Breast epithelium (tissue), 4 donors: ENCODE measurements around the gene OR10A4. TPM values are rescaled to one million over a fixed set of nuclear protein-coding genes. Genes with fewer than 3 reads are reported as not detected.
"Not testable (repeated sequence)": the region's sequence is repeated elsewhere in the genome, so short reads cannot be mapped to it uniquely, and the experiment has no call there.

Source experiments
- DNase-seq, 2 donors: peaks; one replicate each; pipeline ENCODE4 v3.0.0-alpha.2; 2019; ENCODE audit warnings: low spot score in 2 of 2
- H3K27ac ChIP-seq, 2 donors: fragments of 200-600 bp; sonication (generic) in 1 of 2; one replicate each; pipeline ENCODE4 v1.5.1; 2016 to 2019; ENCODE audit warnings: mild to moderate bottlenecking in 1 of 2
- H3K27me3 ChIP-seq, 2 donors: fragments of 200-600 bp; sonication (generic) in 1 of 2; one replicate each; pipeline versions ENCODE4 v1.5.1 to v1.6.0; 2017 to 2019; ENCODE audit warnings: control low read depth in 1 of 2, mild to moderate bottlenecking in 1 of 2
- H3K36me3 ChIP-seq: fragments of 200-600 bp; one replicate; pipeline ENCODE4 v1.5.1; 2019
- H3K4me1 ChIP-seq, 2 donors: fragments of 200-600 bp; sonication (generic); one replicate each; pipeline ENCODE4 v1.5.1; 2016 to 2019; ENCODE audit warnings: control low read depth in 1 of 2
- H3K4me3 ChIP-seq, 3 donors: fragments of 200-600 bp; sonication (generic); 1 replicate in 2 of 3; 2 replicates in 1 of 3; pipeline ENCODE4 v1.5.1; 2016 to 2019; ENCODE audit warnings: mild to moderate bottlenecking in 3 of 3, moderate library complexity in 2 of 3
- H3K9me3 ChIP-seq, 2 donors: fragments of 200-600 bp; sonication (generic) in 1 of 2; one replicate each; pipeline ENCODE4 v1.5.1; 2016 to 2019; ENCODE audit warnings: control low read depth in 1 of 2
- POLR2A ChIP-seq: fragments of 450-650 bp; IDR thresholded peaks from one replicate; pipeline ENCODE4 v1.6.1; 2016; ENCODE audit warnings: antibody characterized with exemption, mild to moderate bottlenecking, moderate library complexity
- POLR2AphosphoS5 ChIP-seq, 3 donors: sonication (generic); formaldehyde crosslinking; IDR thresholded peaks; one replicate each; pipeline ENCODE4 v1.6.1; 2017; ENCODE audit warnings: antibody characterized with exemption in 3 of 3
- intact Hi-C: fragments of 100-400 bp; cut with DNase I; formaldehyde crosslinking; loops from one replicate; pipeline ENCODE4 v1.15.1; 2023; ENCODE audit warnings: low total_unique reads
- total RNA-seq, 3 donors: library from RNA; depleted of rRNA; stranded (reverse); fragments of >200 nt; gene quantifications; one replicate each; pipeline ENCODE4 v1.1.0, GENCODE V29; 2016
- TF ChIP-seq, protein P1 (sequence below), 3 donors: fragments of 450-650 bp; IDR thresholded peaks; one replicate each; pipeline ENCODE4 v1.5.1; 2016 to 2017; ENCODE audit warnings: antibody characterized with exemption in 3 of 3, mild to moderate bottlenecking in 3 of 3, moderate library complexity in 3 of 3

OR10A4 gene
- total RNA-seq, 3 donors from 2014 or later, result not detected

DNA sequence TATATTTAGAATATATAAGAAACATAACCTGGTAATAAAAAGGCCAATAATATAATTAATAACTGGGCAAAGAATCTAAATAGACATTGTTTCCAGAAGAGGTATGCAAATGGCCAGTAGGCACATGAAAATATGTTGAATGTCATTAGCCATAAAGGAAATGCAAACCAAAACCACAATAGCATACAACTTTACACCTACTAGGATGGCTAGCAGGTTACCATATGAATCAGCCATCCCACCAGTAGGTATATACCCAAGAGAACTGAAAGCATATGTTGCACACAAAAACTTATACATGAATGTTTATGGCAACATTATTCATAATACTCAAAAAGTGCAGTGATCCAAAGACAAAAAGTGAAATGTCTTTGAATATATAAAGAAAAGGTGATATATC lies 18.6 kb downstream of the OR10A4 start:
- DNase-seq, result no peak
- Histone ChIP-seq H3K9me3 (no peaks in the 10 kb centered on the region), H3K4me3 (no peak overlapping the region), H3K27ac (no peak overlapping the region), H3K27me3 (no peaks in the 10 kb centered on the region), H3K36me3 (no peaks in the 10 kb centered on the region), H3K4me1 (no peaks in the 10 kb centered on the region)
- intact Hi-C loops, result no loop called here
- TF ChIP-seq, protein P1, sequence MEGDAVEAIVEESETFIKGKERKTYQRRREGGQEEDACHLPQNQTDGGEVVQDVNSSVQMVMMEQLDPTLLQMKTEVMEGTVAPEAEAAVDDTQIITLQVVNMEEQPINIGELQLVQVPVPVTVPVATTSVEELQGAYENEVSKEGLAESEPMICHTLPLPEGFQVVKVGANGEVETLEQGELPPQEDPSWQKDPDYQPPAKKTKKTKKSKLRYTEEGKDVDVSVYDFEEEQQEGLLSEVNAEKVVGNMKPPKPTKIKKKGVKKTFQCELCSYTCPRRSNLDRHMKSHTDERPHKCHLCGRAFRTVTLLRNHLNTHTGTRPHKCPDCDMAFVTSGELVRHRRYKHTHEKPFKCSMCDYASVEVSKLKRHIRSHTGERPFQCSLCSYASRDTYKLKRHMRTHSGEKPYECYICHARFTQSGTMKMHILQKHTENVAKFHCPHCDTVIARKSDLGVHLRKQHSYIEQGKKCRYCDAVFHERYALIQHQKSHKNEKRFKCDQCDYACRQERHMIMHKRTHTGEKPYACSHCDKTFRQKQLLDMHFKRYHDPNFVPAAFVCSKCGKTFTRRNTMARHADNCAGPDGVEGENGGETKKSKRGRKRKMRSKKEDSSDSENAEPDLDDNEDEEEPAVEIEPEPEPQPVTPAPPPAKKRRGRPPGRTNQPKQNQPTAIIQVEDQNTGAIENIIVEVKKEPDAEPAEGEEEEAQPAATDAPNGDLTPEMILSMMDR (IDR thresholded peaks at IDR 0.05), result no peak
- no peak for TF ChIP-seq POLR2AphosphoS5 (IDR thresholded peaks at IDR 0.05)

DNA sequence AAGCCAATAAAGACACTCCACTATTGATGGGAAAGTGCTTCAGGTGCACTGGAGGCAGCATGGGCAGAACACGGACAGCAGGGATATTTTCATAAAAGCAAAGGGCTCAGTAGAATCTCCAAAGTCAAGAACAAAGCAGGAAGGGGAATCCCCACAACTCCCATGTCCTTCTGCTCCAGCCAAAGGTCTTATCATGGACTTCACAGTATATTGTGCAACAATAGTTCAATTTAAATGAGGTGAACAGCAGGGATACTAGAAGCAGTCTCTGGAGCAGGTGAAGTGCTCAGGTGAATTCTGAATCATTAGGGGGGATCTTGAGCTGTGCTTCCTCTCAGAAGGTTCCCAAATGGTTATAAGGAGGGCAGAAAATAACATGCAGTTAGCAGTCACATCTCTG lies 22.5 kb downstream of the OR10A4 start:
- Histone ChIP-seq H3K27me3 (no peaks in the 10 kb centered on the region), H3K27ac (no peak overlapping the region), H3K36me3 (no peaks in the 10 kb centered on the region), H3K4me3 (no peak overlapping the region), H3K9me3 (no peaks in the 10 kb centered on the region), H3K4me1 (no peaks in the 10 kb centered on the region)
- TF ChIP-seq POLR2A (no peak), POLR2AphosphoS5 (IDR thresholded peaks at IDR 0.05) (no peak)
- TF ChIP-seq, protein P1 (IDR thresholded peaks at IDR 0.05), result no peak
- intact Hi-C loops, result no loop called here
- no peak for DNase-seq

DNA sequence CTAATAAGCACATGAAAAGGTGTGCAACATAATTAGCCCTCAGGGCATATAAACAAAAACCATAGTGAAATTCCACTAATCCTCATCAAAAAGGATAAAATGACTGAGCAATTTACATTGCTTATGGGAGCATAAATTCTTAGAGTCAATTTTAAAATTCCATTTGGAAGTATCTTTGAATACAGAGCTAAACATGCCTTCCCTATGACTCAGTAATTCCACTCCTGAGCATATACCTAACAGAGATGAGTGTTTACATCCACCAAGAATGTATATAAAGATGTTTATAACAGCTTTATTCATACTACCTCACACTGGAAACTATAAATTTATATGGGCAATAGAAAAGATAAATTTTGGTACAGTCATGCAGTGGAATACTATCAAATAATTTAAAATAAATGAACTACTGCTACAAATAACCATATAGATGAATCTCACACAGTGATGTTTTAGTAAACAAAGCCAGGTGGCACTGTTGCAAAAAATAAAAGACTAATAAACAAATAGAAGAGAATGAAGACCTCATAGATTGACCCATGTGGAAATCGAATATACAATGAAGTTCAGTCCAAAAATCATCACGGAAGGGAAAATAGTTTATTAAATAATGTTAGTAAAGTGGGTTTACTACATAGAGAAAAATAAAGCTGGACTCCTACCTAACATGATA lies 24.0 kb downstream of the OR10A4 start:
- H3K36me3 ChIP-seq, result no peaks in the 10 kb centered on the region
- no peak overlapping the region for H3K27ac ChIP-seq
- intact Hi-C loops, result no loop called here
- DNase-seq, result no peak
- H3K4me3 ChIP-seq, result no peak overlapping the region
- no peaks in the 10 kb centered on the region for H3K27me3 ChIP-seq
- no peaks in the 10 kb centered on the region for H3K9me3 ChIP-seq
- no peaks in the 10 kb centered on the region for H3K4me1 ChIP-seq
- TF ChIP-seq POLR2AphosphoS5 (IDR thresholded peaks at IDR 0.05), result no peak
- TF ChIP-seq, protein P1 (IDR thresholded peaks at IDR 0.05), result no peak
- no peak for TF ChIP-seq POLR2A

DNA sequence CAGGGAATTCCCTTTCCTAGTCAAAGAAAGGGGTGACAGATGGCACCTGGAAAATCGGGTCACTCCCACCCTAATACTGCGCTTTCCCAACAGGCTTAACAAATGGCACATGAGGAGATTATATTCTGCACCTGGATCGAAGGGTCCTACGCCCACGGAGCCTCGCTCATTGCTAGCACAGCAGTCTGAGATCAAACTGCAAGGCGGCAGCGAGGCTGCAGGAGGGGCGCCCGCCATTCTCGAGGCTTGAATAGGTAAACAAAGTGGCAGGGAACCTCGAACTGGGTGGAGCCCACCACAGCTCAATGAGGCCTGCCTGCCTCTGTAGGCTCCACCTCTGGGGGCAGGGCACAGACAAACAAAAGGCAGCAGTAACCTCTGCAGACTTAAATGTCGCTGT lies 28.4 kb downstream of the OR10A4 start:
- DNase-seq, result not testable (repeated sequence)

DNA sequence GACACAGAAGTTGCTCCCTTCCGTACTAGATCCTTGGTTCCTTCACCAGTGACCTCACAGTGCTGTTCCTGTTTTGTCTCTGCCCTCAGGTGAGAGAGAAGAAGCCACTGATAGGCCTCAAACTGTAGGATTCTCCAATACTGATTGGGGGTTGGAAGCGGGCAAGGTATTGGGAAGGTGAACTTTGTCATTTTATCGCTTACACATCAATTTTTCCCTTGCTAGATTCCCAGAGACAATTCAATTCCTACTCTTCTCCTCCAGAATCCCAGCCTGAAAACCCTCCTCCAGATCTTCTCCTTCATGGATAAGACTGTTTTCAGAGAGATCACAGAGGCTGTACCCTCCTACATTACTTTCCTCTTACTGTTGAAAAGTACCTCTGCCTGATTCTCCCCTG lies 35.0 kb downstream of the OR10A4 start:
- H3K27ac ChIP-seq, result no peak overlapping the region
- no peak overlapping the region for H3K4me3 ChIP-seq
- no peak for TF ChIP-seq POLR2A
- TF ChIP-seq POLR2AphosphoS5 (IDR thresholded peaks at IDR 0.05), result no peak
- TF ChIP-seq, protein P1 (IDR thresholded peaks at IDR 0.05), result no peak
- no peaks in the 10 kb centered on the region for H3K9me3 ChIP-seq
- H3K4me1 ChIP-seq, result no peaks in the 10 kb centered on the region
- H3K27me3 ChIP-seq, result no peaks in the 10 kb centered on the region
- intact Hi-C loops, result no loop called here
- no peaks in the 10 kb centered on the region for H3K36me3 ChIP-seq
- DNase-seq, result no peak

More for the DNA sequence above, 28.4 kb downstream of the OR10A4 start:
- H3K27me3 ChIP-seq, H3K36me3 ChIP-seq, H3K4me1 ChIP-seq, H3K4me3 ChIP-seq, H3K27ac ChIP-seq, H3K9me3 ChIP-seq, intact Hi-C loops: not testable (repeated sequence)

DNA sequence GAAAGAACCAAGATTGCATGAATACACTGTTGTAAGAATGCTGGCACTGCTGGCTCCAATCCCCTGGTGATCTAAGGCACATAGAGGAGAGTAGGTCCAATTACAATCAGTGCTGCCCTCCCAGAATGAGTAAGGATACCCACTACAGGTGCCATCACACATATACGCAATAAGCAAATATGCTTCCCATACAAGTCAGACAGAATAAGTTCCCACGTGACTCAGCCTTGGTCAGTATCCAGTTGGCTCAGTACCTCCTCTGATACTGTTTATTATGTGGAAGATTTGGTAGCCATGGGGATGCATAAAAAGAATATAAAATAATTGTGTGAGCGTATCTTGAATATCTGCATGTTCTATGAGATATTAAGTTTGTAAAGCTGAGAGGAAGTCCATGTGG lies 35.5 kb downstream of the OR10A4 start:
- TF ChIP-seq, protein P1 (IDR thresholded peaks at IDR 0.05), result no peak
- TF ChIP-seq POLR2A, result no peak
- TF ChIP-seq POLR2AphosphoS5 (IDR thresholded peaks at IDR 0.05), result no peak
- H3K27ac ChIP-seq, result no peak overlapping the region
- no peaks in the 10 kb centered on the region for H3K27me3 ChIP-seq
- H3K9me3 ChIP-seq, result no peaks in the 10 kb centered on the region
- H3K4me1 ChIP-seq, result no peaks in the 10 kb centered on the region
- intact Hi-C loops, result no loop called here
- H3K36me3 ChIP-seq, result no peaks in the 10 kb centered on the region
- DNase-seq, result no peak
- no peak overlapping the region for H3K4me3 ChIP-seq
